Activated CD4-positive, alpha-beta T cell treated with anti-CD3 and anti-CD28 coated beads, Interleukin-2, Interleukin-6, amounts not matched to agents 100 ng/mL and 50 ng/mL, durations not matched to agents 16 hours and 8 hours (primary cell): ENCODE measurements around the gene UTP4.
A peak's percentile ranks its signal among the peaks of the same experiment; 100 is the strongest.

ENCODE experiments used
- DNase-seq: peaks from one replicate; pipeline ENCODE4 v3.0.0-alpha.2; 2020

UTP4 gene

DNA sequence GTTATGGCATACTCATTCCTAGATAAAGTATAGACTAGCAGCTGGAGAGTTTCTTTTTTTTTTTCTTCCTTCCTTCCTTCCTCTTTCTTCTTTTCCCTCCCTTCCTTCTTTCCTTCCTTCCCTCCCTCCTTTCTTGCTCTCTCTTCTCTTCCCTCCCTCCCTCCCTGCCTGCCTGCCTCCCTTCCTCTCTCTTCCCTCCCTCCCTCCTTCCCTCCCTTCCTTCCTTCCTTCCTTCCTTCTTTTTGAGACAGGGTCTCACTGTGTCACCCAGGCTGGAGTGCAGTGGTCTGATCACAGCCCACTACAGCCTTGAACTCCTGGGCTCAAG, 47.5 kb downstream of the UTP4 start:
- no peak for DNase-seq

DNA sequence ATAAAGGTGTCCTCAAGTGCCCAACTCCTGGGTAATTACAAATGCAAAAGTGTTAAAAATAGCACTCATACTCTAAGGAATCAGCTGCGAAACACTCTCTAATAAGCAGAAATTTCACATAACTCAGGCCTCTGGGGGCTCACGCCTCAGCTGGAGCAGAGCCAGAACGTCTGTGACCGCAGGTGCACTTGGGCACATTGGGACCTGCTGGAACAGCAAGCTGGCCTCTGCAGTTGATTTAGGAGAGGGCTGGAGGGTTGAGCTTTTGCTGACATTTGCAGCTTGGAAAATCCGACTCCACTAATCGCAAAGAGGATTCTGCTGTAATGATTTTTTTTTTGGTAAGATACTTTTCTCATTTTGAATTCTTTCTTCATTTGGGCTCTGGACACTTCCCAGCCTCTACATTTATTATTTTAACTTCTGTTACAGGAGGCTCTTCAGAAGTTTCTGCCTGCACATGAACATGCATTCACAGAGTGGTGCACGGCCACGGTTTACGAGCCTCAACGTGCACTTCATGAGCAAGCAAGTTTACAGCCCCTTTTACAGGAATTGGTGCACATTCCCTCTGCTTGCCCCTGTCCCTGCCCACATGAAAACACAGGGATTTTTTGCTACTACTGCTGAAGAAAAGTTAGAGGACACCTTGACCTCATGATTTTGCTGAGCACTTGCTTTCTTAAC, 50.4 kb downstream of the UTP4 start:
- DNase-seq, result no peak

DNA sequence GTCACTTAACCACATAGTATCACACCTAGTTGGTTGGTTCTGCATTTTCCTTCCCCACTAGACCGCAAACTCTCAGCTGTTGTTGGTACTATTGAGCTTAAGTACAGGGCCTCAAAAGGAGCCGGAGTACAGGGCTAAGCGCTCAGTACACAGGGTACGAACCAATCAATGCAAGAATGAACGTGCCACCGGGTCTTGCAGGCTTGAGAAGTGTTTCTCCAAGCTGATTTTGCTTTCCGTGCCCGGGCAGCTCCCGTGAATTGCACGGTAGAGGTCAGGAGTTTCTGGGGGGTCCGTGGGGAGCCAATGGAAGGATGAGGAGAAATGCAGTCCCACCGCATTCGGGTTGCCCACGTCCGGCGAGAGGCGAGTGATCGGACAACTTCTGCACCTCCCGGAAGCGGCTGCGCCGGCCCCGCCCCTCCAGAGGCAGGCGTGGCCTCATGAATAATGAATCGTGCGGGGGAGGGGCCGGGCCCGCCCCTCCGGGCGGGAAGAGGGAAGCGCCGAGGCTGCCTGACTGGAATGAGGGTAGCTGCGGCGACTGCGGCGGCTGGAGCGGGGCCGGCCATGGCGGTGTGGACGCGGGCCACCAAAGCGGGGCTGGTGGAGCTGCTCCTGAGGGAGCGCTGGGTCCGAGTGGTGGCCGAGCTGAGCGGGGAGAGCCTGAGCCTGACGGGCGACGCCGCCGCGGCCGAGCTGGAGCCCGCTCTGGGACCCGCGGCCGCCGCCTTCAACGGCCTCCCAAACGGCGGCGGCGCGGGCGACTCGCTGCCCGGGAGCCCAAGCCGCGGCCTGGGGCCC, 54.4 kb downstream of the UTP4 start, which contains the start of gene SNTB2:
SNTB2 (plus strand) TSS at position 523 of the 804 bp plus-strand sequence; CDS start at position 526, 3 bp downstream.
- peak; percentile 92 for DNase-seq

DNA sequence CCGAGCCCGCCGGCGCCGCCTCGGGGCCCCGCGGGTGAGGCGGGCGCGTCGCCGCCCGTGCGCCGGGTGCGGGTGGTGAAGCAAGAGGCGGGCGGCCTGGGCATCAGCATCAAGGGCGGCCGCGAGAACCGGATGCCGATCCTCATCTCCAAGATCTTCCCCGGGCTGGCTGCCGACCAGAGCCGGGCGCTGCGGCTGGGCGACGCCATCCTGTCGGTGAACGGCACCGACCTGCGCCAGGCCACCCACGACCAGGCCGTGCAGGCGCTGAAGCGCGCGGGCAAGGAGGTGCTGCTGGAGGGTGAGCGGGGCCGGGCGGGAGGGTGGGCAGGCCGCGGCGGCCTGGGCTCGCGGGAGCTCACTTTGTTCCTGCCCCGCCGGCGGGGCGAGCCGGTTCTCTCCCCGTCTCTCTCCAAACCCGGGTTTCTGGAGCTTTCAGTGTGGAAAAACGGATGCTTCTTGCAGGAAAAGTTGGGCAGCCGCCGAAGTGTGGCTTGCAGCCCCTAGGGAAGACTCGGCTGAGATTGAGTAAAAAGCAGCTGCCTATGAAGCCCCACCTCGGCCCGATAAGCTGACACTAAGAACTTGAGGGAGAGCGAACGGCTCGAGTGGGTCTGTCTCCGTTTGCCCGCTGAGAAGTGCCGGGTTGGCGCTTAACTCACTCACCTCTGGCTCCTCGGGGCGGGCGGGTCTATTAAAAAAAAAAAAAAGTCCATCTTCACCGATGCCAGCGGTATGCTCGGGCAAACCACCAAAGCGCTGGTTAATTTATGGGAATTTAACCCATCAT, 55.2 kb downstream of the UTP4 start:
- peak; percentile 57 for DNase-seq

DNA sequence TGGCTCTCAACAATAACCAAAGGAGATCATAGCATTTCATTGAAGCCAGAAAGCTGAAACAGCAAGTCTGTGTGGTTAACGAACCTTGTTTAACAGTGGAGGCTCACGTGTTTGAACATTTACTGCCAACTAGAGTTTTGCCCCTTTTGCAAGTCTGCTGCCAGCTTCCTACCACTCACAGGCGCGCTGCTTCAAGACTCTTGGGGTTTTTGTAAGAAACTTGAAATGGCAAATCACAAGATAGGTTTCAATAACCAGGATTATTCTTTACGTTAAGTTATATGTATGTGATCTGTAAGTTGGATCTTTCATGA, 55.7 kb downstream of the UTP4 start:
- DNase-seq, result peak; percentile 26

DNA sequence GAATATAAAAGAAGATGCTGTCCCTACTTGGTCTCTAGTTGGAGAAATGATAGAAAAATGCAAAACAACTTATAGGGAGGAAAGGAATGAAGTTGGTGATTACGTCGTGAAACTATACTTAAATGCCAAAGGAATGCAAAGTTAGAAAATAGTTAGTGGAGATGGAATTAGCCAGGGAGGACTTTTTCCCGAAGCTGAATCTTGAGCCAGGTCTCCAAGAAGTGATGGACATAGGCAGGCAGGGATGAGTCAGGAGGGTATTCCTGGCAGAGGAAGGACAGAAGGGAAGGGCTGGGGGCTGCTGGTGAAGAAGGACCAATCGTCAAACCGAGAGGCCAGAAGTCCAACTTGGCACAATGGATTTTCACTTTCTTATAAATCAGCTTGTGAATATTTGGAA, 56.3 kb downstream of the UTP4 start:
- no peak for DNase-seq

DNA sequence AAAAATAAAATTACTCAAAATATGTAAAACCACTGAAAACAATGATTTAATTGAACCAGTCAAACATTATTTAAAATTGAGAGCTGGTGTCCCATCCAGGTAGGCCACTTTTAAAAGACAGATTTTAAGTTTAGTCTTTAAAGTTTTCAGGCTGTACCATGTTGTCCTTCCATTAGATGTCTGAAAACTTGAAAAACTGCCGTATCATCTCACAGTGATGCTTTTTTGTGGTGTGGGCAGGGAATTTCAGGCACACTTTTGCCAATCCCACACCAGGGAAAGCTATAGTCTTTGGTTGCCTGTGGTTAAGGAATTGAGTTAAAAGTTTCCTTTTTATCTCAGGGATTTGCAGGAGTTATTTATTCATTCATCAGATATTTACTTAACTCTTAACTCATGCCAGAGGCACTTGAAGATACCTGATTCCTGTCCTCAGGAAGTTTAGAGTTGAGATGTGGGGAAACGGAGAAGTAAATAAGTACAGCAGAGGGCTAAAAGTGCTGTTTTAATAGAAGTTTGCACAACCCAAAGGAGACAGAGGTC, 57.7 kb downstream of the UTP4 start:
- no peak for DNase-seq

DNA sequence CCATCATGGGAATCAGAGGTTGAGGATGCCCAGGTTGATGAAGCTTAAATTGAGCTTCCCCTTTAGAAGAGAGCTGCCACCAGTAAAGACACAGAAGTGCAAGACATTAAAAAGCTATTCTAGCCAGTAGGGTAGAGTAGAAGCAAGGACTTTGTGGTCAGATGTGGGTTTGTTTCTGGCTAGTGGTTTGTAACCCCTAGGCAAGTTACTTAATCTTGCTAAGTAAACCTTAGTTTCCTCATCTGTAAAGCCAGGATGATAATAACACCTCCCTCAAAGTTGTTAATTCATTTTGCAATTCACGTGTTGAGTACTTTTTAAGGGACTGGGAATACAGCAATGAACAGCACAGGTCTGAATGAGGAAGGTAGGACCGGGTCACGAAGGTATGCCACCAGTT, 58.1 kb downstream of the UTP4 start:
- DNase-seq, result peak; percentile 21

DNA sequence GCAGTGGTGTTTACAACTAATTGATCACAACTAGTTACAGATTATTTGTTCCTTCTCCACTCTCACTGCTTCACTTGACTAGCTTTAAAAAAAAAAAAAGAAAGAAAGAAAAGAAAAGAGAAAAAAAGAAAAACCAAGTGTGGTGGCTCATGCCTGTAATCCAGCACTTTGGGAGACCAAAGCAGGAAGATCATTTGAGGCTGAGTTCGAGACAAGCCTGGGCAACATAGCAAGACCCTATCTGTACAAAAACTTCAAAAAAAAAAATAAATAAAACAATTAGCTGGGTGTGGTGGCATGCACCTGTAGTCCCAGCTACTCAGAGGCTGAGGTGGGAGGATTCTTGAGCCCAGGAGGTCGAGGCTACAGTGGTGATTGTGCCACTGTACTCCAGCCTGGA, 58.7 kb downstream of the UTP4 start:
- no peak for DNase-seq

DNA sequence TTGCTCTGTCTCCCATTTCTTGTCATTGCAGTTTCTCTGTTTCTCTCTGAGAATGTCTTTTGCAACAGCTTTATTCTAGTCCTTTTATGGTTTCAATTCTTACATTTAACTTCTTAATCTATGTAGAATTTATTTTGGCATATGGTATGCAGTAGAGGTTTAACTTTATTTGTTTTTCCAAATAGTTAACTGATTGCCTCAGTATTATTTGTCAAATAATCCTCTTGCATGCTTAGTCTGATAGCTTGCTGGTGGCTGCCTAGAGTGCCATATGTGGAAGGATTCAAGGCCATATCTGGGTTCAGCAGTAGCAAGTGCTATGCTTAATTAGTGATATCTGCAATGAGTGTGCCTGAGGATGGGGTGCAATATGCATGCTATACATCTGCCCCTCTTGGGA, 61.4 kb downstream of the UTP4 start:
- DNase-seq, result no peak

DNA sequence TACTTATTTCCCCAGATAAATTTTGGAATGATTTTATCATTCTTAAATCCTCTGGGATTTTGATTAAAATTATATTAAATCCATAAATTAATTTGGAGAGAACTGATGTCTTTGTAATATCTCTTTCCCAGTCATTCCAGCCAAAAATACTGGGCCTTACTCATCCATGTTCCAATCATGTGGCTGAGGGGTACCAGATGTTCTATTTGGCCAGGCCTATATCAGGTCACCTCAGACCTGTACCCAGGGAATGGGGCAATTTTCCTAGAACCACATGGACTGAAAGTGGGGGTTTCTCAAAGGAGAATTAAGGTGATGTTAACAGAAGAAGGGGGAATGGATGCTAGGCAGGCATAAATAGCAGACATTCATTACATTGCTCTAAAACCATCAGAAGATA, 62.0 kb downstream of the UTP4 start:
- no peak for DNase-seq

DNA sequence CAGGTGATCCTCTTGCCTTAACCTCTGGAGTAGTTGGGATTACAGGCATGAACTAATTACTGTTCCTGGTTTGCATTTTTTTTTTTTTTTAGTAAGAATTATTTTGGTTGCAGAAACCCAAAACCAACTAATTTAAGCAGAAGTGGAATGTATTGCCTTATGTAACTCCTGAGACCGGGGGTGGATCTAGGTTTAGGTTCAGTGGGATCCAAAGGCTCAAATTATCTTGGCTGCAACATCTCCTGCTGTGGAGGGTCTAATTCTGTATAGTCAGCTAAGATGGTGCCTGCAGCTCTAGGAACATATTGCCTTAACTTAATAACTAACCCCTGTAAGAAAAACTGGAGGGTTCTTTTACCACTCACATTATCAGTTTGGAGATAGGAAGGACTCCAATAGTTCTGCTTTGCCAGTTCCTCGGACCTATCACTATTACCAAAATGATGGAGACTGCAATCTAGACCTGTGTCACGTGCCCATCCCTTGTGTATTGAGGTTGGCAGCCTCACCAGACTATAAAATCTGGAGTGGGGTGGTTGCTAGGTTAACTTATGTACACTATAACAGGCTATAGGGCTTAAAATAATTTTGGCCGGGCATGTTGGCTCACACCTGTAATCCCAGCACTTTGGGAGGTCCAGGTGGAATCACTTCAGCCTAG, 63.0 kb downstream of the UTP4 start:
- no peak for DNase-seq

DNA sequence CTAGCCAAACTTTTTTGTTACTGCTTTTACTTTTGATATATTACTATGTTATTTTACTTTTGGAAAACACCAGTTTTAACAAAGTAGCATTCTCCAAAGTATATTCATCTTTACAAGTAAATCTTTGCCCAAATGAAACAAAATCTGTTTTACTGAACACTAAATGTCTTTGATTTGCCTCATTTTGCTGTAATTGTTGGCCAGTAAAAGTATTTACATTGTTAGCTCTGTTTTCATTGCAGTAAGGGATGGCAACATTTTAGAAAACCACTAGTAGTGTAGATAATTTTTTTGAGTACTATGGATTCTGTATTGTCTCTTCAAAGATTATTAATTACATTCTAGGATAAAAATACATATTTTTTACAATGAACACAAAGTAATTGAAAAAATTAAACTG, 65.1 kb downstream of the UTP4 start:
- no peak for DNase-seq

DNA sequence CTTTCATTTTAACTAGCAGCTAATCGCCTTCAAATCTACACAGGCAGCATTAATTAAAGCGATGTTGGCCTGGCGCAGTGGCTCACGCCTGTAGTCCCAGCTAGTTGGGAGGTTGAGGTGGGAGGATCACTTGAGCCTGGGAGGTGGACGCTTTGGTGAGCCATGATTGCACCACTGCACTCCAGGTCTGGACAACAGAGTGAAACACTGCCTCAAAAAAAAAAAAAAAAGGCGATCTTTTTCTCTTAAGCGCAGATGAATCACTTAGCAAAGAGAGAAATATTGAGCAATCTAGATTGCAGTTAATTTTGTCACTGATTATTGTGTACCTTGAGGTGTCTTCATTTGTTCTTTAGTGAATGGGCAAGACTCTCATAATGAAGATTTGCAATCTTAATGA, 66.9 kb downstream of the UTP4 start:
- DNase-seq, result no peak

DNA sequence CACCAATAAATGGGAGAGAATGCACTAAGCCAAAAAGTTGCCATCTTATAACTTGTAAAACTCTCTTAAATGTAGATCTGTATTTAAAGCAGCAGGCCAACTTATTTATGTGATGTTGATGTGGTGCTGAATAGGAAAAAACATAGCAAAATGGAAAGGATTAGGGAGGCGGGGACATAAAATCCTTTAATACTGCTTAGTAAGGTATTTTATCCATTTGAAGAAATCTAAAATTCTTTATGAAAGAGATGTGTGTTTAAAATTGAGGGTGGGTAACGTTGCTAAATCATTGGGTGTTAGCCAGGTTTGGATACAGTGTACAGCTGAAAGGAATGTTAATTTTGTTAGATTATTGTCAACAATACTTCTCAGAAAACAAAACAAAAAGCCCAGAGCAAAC, 68.8 kb downstream of the UTP4 start:
- no peak for DNase-seq

DNA sequence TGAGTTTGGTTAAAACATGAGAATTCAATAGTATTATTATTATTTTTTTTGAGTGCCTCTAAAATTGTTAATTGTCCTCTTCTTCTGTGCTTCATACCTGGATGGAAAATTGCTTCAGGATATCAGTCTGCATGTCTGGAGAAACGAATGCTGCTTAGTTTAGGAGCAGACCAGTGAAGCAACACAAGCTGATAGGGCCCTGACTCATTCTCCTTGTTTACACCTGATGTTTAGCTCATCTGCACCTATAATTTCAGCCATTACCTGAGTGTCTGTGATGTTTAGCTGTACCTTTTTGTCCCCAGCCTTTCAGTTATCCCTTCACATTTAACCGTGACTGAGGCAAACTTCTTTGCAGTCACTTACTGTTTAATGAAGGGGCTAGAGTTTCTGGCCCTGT, 69.3 kb downstream of the UTP4 start:
- DNase-seq, result no peak

DNA sequence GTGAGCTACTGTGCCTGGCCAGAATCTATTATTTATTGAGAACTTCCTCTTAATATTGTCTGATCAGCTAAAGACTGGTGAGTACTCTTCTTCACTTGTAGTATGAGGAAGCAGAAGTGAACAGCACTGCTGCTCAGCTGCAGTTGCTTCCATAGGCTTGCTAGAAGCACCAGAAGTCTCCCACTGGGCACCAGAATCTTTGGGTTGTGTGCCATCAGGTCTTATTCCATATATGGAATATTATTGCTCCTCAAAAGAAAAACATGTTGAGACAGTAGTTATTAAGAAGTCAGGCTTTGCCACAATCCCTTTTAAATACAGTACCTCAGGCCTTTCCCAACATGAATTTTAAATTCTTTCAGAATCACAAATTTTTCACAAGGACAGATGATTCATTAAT, 71.7 kb downstream of the UTP4 start:
- no peak for DNase-seq

DNA sequence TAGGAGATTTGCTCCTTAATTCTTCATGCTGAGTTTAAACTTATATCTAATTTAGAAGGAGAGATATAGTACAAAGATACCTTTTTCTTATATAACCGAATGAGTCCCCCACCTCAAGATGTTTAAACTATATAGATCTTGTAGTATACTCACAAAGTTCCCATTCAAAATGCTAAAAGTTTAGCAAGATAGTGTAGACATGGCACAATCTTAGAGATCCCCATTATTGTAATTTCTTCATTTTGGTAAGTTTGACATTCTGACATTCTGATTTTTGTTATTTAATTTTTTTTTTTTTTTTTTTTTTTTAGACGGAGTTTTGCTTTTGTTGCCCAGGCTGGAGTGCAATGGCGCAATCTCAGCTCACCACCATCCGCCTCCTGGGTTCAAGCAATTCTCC, 77.3 kb downstream of the UTP4 start:
- no peak for DNase-seq

DNA sequence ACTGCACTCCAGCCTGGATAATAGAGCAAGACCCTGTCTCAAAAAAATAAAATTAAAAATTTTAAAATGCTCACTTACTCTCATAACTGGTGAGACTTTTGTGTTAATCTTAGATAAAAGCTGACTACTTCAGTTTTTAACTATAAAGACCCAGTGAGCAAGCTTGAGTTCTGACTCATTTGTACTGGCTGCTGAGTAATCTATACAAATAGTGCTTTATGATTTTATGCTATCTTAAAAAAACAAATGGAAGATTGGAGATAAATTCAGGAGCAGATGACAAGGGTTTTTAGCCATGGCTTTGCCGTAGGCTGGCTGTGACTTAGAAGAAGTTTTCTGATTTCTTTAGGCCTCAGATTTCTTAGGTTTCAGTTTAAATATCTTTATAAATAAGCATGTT, 85.0 kb downstream of the UTP4 start:
- peak; percentile 10 for DNase-seq
